Keratinocyte (primary cell): Measurements from ENCODE around the gene KRTAP10-7.

Experiments
- CTCF ChIP-seq, 3 experiments: IDR thresholded peaks in 1 of 3; conservative IDR thresholded peaks in 1 of 3; optimal IDR thresholded peaks in 1 of 3; 2 replicates in 2 of 3; 3 replicates in 1 of 3; pipeline versions ENCODE3 to v1.5.1; 2011; ENCODE audit warnings: low read length in 3 of 3, mild to moderate bottlenecking in 3 of 3, moderate library complexity in 2 of 3, control low read depth in 1 of 3, inconsistent platforms in 1 of 3; ENCODE audit not compliant: insufficient read depth in 2 of 3; ENCODE audit errors: extremely low read depth in 1 of 3
- EZH2 ChIP-seq: IDR thresholded peaks from one replicate; pipeline ENCODE4 v1.6.1; 2012; ENCODE audit warnings: inconsistent platforms, mild to moderate bottlenecking, low read length, moderate library complexity

GRCh38 chr21:44569861-44570517, 30.4 kb upstream of the KRTAP10-7 start:
- TF ChIP-seq CTCF (optimal IDR thresholded peaks at IDR 0.05 in 1 of 3, IDR thresholded peaks at IDR 0.05 in 1 of 3, conservative IDR thresholded peaks at IDR 0.05 in 1 of 3; ENCODE audit: extremely low read depth in 1 of 3, insufficient read depth in 2 of 3, low read length in 3 of 3) (no peak), EZH2 (no peak)
